Neural cell (in vitro differentiated cells): ENCODE measurements around the gene SLBP.
"Not testable (repeated sequence)": the region's sequence is repeated elsewhere in the genome, so short reads cannot be mapped to it uniquely, and the experiment has no call there.

Experiments used
- CTCF ChIP-seq: fragments of 450-650 bp; IDR thresholded peaks from 2 replicates; pipeline ENCODE4 v1.5.1; 2014; ENCODE audit warnings: antibody characterized with exemption, mild to moderate bottlenecking, moderate library complexity; ENCODE audit not compliant: poor library complexity, severe bottlenecking
- EP300 ChIP-seq: fragments of 450-650 bp; conservative IDR thresholded peaks from 2 replicates; pipeline ENCODE4 v1.6.1; 2014; ENCODE audit warnings: antibody characterized with exemption, mild to moderate bottlenecking, moderate library complexity; ENCODE audit not compliant: poor library complexity, severe bottlenecking
- EZH2 ChIP-seq: fragments of 200-600, 300-800 bp; shearing (Covaris generic), sonication (generic); IDR thresholded peaks from 2 replicates; pipeline ENCODE4 v1.6.1; 2014; ENCODE audit warnings: antibody characterized with exemption, low read length, borderline replicate concordance, mild to moderate bottlenecking; ENCODE audit not compliant: insufficient read depth, poor library complexity, severe bottlenecking
- MXI1 ChIP-seq: fragments of 450-650 bp; conservative IDR thresholded peaks from 2 replicates; pipeline ENCODE4 v1.6.1; 2014; ENCODE audit warnings: antibody characterized with exemption, mild to moderate bottlenecking; ENCODE audit not compliant: poor library complexity, severe bottlenecking
- POLR2AphosphoS5 ChIP-seq: IDR thresholded peaks from 2 replicates; pipeline ENCODE4 v1.6.1; 2012
- REST ChIP-seq: IDR thresholded peaks from 2 replicates; pipeline ENCODE4 v1.6.1; 2012; ENCODE audit warnings: borderline replicate concordance
- TAF1 ChIP-seq: IDR thresholded peaks from 2 replicates; pipeline ENCODE4 v1.6.1; 2012; ENCODE audit warnings: low read depth

- TF ChIP-seq EZH2, CTCF, TAF1, POLR2AphosphoS5, EP300, MXI1, REST: not testable (repeated sequence)
Observed at GRCh38 chr4:1701671-1702070, 10.4 kb downstream of the SLBP start.
